Measurements from ENCODE around the gene PHF21B.

Gene PHF21B

DNA sequence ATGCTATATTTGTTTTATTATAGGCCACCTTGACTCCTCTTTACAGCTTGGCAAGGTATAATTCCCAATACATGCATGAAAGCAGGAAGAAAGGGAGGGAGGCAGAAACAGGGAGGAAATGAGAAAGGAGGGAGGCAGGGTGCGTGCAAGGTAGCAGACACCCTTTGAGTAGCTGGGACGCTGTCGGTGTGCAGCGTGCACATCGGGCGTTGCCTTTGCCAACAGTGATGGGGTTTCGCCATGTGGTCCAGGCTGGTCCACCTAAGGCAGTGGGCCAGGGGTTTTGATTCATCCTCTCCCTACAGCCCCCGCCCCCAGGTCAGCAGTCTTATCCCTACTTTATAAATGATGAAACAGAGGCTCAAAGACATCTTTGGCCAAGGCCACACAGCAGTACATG lies 25.0 kb upstream of the PHF21B start:
- H3K4me3 ChIP-seq (ENCODE audit: low read depth, low read length): no peak overlapping the region
- TF ChIP-seq, protein P1, sequence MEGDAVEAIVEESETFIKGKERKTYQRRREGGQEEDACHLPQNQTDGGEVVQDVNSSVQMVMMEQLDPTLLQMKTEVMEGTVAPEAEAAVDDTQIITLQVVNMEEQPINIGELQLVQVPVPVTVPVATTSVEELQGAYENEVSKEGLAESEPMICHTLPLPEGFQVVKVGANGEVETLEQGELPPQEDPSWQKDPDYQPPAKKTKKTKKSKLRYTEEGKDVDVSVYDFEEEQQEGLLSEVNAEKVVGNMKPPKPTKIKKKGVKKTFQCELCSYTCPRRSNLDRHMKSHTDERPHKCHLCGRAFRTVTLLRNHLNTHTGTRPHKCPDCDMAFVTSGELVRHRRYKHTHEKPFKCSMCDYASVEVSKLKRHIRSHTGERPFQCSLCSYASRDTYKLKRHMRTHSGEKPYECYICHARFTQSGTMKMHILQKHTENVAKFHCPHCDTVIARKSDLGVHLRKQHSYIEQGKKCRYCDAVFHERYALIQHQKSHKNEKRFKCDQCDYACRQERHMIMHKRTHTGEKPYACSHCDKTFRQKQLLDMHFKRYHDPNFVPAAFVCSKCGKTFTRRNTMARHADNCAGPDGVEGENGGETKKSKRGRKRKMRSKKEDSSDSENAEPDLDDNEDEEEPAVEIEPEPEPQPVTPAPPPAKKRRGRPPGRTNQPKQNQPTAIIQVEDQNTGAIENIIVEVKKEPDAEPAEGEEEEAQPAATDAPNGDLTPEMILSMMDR (IDR thresholded peaks at IDR 0.05; ENCODE audit: low read depth, low read length, missing control alignments): no peak
- DNase-seq (ENCODE audit: low read depth): no peak

- H3K4me3 ChIP-seq (ENCODE audit: low read depth, low read length): no peak overlapping the region
- no peak for DNase-seq (ENCODE audit: low read depth)
- TF ChIP-seq, protein P1 (IDR thresholded peaks at IDR 0.05; ENCODE audit: low read depth, low read length, missing control alignments): no peak
Observed at GRCh38 chr22:45034156-45034555, 24.4 kb upstream of the PHF21B start.

GRCh38 chr22:45033136-45033535 lies 23.3 kb upstream of the PHF21B start:
- DNase-seq (ENCODE audit: low read depth): no peak
- no peak overlapping the region for H3K4me3 ChIP-seq (ENCODE audit: low read depth, low read length)
- TF ChIP-seq, protein P1 (IDR thresholded peaks at IDR 0.05; ENCODE audit: low read depth, low read length, missing control alignments): no peak

DNA sequence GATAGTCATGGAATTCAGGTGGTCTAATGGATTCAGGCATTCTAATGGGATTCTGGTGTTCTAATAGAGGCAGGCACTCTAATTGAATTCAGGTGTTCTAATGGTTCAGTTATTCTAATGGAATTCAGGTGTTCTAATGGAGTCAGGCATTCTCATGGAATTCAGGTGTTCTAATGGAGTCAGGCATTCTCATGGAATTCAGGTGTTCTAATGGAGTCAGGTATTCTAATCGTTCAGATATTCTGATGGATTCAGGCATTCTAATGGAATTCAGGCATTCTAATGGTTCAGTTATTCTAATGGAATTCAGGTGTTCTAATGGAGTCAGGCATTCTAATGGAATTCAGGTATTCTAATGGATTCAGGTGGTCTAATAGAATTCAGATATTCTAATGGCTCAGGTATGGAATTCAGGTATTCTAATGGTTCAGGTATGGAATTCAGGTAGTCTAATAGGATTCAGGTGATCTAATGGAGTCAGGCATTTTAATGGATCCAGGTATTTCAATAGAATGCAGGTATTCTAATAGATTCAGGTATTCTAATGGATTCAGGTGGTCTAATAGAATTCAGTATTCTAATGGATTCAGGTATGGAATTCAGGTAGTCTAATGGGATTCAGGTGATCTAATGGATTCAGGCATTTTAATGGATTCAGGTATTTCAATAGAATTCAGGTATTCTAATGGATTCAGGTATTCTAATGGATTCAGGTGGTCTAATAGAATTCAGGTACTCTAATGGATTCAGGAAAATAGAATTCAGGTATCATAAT lies 22.0 kb upstream of the PHF21B start:
- TF ChIP-seq, protein P1 (IDR thresholded peaks at IDR 0.05; ENCODE audit: low read depth, low read length, missing control alignments): no peak
- no peak for DNase-seq (ENCODE audit: low read depth)
- no peak overlapping the region for H3K4me3 ChIP-seq (ENCODE audit: low read depth, low read length)

DNA sequence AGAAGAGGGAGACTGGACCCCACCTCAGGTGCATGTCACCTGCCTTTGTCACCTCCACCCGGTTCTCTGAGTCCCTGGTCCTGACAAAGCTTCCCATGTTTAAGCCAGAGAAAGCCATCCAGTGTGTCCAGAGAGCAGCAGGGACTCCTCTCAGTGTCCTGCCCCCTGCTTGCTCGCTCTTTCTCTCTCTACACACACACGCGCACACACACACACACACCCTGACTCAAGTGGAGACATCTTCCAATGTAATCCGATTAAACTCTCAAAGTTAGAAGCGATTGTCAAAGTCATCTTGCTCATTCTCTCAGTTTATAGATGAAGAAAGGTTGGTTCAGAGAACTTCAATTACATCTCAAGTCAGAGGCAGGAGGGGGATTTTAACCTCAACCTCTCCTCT lies 19.7 kb upstream of the PHF21B start:
- no peak overlapping the region for H3K4me3 ChIP-seq (ENCODE audit: low read depth, low read length)
- TF ChIP-seq, protein P1 (IDR thresholded peaks at IDR 0.05; ENCODE audit: low read depth, low read length, missing control alignments): no peak
- no peak for DNase-seq (ENCODE audit: low read depth)

DNA sequence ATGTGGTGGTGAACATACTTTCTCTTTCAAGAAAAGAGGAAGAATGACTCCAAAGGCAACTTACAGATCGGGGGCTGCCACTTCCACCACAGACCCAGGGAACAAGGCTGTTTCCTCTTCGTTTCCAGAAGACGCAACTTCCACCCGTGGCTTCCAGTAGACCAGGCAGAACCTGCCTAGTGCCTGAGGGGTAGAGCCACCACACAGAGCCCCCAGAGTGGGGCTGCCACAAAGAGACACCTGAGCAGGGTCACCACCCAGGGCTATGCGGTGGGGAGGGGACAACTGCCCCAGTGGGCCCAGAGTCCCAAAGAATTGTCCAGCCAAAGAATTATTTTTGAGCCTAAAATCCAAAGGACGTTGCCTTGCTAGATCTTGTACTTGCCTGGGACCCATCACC lies 16.7 kb upstream of the PHF21B start:
- H3K4me3 ChIP-seq (ENCODE audit: low read depth, low read length): no peak overlapping the region
- TF ChIP-seq, protein P1 (IDR thresholded peaks at IDR 0.05; ENCODE audit: low read depth, low read length, missing control alignments): no peak
- DNase-seq (ENCODE audit: low read depth): no peak

DNA sequence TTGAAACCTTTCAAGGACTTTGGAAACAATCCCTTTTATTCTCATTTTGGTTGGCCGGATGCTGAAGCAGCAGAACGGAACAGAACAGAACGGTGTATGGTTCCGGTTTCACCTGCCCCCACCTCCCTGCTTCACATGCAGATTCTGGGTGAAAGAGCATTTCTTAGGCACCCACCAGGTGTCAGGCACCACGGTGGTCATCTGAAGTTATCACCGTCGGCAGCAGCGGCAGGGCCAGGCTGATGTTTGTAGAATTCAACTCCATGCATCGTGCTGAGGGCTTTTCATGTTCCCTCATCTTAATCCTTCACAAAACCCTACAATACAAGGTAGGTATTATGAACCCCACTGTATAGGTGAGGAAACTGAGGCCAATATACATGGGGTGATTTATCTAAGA lies 13.6 kb upstream of the PHF21B start:
- no peak overlapping the region for H3K4me3 ChIP-seq (ENCODE audit: low read depth, low read length)
- TF ChIP-seq, protein P1 (IDR thresholded peaks at IDR 0.05; ENCODE audit: low read depth, low read length, missing control alignments): no peak
- DNase-seq (ENCODE audit: low read depth): no peak
